ENCODE data around the gene DMD.
"Not testable (repeated sequence)": the region's sequence is repeated elsewhere in the genome, so short reads cannot be mapped to it uniquely, and the experiment has no call there.

Gene DMD

GRCh38 chrX:31546126-31546525 is 1665.2 kb downstream of the DMD start:
- FAIRE-seq (peak; percentile 77), DNase-seq (ENCODE audit: low spot score) (peak; percentile 63)

DNA sequence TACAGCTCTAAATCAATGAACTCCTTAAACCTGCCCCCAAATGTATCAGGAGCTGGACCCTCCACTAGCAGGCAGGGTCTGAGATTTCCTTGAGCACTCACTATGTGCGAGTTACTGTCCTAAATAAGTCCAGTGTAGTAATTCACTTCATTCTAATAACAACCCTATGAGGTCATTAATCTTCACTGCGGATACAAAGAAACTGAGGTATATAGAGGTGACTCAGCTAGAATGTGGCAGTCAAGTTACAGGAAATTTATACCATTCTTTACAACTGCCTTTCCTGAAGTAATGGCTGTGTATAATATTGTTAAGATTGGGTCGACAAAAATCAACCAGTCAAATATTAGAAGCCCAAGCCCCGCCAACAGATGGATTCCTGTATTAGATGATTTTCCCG is 1665.6 kb downstream of the DMD start:
- FAIRE-seq: no peak
- peak; percentile 24 for DNase-seq (ENCODE audit: low spot score)

GRCh38 chrX:31545191-31545590 is 1666.2 kb downstream of the DMD start:
- FAIRE-seq (no peak), DNase-seq (ENCODE audit: low spot score) (no peak)

DNA sequence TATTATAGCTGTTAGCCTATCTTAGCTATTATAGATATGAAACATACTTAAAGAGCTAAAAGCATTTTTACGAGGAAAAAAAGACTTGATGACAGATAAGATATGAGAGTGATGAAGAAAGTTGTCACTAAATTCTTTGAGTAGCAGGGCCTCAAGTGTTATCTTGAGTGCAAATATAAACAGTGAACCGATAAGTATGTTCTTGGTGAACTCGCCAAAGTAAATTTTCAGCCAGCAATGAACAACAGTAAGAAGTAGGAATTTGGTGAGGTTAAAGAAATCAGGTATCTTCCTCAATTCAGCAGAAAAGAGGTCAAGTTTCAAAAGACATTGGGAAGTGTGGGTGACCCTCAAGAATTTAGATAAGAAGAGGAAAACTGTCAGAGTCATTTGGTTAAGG is 1667.7 kb downstream of the DMD start:
- no peak for DNase-seq (ENCODE audit: low spot score)
- no peak for FAIRE-seq

- DNase-seq (ENCODE audit: low spot score) (no peak), FAIRE-seq (no peak)
Observed at GRCh38 chrX:31542566-31542965, 1668.8 kb downstream of the DMD start.

DNA sequence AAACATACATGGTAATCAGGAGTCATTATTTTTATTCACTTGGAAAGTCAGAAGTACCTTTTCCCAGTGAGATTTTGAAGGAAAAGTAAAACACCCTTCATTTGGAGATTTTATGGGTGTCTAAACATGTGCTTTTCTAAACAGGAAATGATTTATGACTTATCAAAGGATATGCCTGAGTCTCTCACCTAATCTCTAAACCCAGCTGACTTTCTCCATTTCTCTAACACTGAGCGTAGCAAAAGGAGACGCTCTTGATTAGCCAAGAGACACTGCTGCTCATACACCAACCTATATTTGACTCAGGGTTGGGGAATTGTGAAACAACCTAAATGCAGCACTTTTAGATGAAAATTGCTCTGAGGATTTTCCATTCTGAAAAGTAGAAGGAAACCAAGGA is 1671.0 kb downstream of the DMD start:
- DNase-seq (ENCODE audit: low spot score) (no peak), FAIRE-seq (no peak)

DNA sequence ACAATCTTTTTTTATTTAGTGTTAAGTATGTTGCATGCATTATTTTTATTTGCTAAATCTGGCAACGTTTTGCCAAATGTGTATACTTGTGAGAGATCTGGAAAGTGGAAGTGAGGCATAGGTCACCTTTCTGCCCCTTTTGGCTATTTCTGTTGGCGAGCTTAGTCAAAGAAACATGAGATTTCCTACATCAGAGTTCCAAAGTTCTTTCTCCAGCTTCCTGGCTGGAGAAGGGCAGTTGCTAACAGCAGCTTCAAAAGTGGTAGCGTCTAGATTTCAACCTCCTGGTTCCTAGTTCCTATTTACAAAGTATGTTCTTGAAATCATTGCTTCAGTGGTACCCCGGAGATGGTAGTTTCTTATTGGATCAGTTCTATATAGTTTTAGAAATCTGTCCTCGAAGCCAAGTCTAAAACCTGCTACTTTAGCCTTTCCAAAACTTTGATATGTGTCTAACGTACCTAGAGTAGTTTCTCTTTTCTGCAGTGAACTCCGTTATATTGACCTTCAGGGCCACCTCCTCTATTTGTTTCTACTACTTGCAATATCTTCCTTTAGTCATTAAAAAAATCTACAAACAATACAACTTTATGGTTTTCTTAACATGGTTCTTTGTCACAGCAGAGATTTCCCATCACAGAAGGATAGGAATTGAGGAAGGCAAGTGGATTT is 1683.8 kb downstream of the DMD start:
- DNase-seq (ENCODE audit: low spot score) (no peak), FAIRE-seq (no peak)

DNA sequence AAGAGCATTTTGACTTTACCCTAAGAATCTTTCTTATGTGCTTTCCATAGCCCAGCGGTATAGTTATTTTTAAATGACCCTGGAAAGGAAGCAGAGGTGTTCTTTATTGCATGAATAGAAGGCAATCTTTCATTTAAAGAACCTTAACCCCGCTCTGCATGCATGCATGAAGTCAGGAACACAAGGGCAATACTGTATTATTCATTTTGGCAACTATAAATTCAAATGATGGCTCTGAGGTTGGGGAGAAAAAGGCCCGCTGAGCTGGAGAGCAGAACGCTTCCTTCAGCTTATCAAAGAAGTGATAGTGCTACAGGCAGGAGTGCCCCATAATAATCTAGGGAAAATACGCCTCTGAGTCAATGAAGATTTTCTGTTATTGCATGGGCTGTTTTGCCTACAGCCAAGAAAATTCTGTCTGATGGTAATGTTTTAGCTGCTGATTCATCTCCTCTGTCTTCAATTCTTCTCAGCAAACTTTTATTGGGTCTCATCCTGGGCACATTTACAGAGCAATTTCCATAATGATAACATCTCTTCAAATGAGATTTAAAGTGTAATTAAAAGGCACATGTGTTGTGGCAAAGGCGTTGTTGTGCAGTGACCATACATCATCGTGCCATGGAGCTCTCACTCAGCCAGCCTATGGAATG is 1687.3 kb downstream of the DMD start:
- FAIRE-seq: no peak

GRCh38 chrX:31522760-31523159 is 1688.6 kb downstream of the DMD start:
- no peak for DNase-seq (ENCODE audit: low spot score)
- FAIRE-seq: no peak

More for the DNA sequence above, 1687.3 kb downstream of the DMD start:
- DNase-seq (ENCODE audit: low spot score): no peak

DNA sequence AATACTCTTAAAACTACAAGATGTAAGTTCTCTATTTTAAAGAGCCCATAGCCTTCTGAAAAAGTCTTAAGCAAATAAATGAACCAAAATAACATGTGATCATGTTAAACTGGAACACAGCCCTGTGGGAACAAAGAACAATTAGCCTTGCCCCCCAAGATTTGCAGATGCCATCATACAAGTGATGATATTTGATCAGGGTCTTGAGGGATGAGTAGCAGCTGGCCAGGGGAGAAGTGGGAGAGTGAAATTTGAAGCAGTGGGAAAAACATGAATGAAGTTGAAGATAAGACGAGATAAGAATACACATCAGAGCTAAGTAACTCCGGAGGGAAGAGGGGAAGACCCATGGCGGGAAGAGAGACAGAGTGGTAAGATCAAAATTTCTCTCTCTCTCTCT is 1689.4 kb downstream of the DMD start:
- FAIRE-seq (no peak), DNase-seq (ENCODE audit: low spot score) (no peak)

GRCh38 chrX:31516527-31516926 is 1694.8 kb downstream of the DMD start:
- FAIRE-seq (no peak), DNase-seq (ENCODE audit: low spot score) (no peak)

DNA sequence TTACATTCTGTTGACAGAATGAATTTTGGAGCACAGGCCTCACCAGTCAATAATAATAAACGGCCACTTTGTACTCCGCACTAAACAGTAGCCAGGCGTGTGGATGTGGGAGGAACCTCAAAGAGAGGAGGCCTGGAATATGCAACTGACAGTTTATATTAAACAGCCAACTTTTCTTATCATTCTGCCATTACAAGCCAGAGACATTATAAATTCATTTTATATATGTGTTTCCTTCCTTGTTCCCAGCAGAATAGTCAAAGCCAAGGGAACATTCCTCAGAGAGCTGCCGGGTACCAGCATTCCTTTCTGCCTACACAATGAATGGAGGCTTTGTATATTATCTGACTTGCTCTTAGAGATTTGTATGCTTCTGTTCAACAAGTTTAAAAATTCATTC is 1703.0 kb downstream of the DMD start:
- FAIRE-seq (no peak), DNase-seq (ENCODE audit: low spot score) (no peak)

- no peak for DNase-seq (ENCODE audit: low spot score)
- no peak for FAIRE-seq
Observed at GRCh38 chrX:31506928-31507327, 1704.4 kb downstream of the DMD start.

- FAIRE-seq: no peak
- DNase-seq (ENCODE audit: low spot score): no peak
Observed at GRCh38 chrX:31506360-31506759, 1705.0 kb downstream of the DMD start.

DNA sequence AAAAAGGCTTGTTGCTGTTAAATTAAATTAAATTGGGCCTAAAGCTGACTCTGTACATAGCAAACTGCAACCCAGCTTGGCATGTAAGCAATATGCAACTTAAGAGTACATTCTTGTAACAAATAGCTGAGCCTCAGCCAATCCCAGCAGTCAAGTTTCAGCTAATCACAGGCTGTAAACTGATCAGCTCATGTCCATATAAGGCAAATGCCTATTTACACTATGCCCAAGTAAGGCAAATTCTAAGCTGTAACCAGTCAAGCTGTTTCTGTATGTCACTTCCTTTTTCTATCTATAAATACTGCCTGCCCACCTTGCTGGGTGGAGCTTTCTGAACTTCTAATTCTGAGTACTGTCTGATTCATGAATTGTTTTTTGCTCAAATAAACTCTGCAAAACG is 1710.4 kb downstream of the DMD start:
- FAIRE-seq (no peak), DNase-seq (ENCODE audit: low spot score) (no peak)

GRCh38 chrX:31499109-31499508 is 1712.2 kb downstream of the DMD start:
- FAIRE-seq (no peak), DNase-seq (ENCODE audit: low spot score) (peak; percentile 13)

DNA sequence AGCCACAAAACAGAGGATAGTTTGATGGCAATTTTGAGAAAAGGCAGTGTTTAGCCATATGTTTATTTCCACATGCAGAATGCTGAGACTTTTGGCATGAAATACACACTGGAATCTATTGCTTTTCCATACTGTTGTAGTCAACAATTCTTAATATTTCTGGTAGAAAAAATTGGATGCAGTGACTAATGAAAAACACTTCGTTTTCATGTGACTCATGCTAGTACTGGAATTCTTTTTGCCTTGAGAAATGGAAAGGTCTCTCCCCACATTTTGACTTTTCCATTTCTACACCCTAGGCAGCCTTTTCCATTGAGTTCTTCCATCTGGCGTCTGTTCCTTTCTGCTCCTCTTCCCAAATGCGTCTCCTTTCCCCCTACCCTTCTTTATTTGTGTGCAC is 1714.3 kb downstream of the DMD start:
- DNase-seq (ENCODE audit: low spot score) (no peak), FAIRE-seq (no peak)

- FAIRE-seq (no peak), DNase-seq (ENCODE audit: low spot score) (no peak)
Observed at GRCh38 chrX:31487951-31488350, 1723.4 kb downstream of the DMD start.

GRCh38 chrX:31483336-31483735 is 1728.0 kb downstream of the DMD start:
- DNase-seq (ENCODE audit: low spot score) (peak; percentile 13), FAIRE-seq (no peak)

DNA sequence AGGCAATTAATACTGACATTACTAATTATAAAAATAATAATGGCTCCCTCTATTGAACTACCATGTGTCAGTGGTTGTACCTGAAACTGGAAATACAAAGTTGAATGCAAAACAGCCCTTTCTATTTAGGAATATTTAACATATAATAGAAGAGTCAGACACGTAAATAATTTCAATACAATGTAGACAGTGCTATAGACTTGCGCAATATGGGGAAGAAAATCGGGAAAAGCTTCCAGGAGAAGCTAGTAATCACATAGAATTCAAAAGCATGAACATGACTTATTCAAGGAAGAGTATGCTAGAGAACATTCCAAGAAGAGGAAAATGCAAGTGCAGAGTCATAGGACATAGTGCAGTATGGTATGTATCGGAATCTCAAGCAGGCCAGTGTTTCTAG is 1730.7 kb downstream of the DMD start:
- DNase-seq (ENCODE audit: low spot score) (no peak), FAIRE-seq (no peak)

GRCh38 chrX:31471229-31471628 is 1740.1 kb downstream of the DMD start:
- no peak for FAIRE-seq
- no peak for DNase-seq (ENCODE audit: low spot score)

DNA sequence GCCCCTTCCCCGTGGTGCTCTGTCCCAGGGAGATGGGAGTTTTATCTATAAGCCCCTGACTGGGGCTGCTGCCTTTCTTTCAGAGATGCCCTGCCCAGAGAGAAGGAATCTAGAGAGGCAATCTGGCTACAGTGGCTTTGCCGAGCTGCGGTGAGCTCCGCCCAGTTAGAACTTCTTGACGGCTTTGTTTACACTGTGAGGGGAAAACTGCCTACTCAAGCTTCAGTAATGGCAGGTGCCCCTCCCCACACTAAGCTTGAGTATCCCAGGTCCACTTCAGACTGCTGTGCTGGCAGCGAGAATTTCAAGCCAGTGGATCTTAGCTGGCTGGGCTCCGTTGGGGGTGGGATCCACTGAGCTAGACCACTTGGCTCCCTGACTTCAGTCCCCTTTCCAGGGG is 1740.6 kb downstream of the DMD start:
- not testable (repeated sequence) for FAIRE-seq

GRCh38 chrX:31464306-31464915 is 1746.9 kb downstream of the DMD start:
- DNase-seq (ENCODE audit: low spot score) (no peak), FAIRE-seq (no peak)

More for the DNA sequence above, 1740.6 kb downstream of the DMD start:
- not testable (repeated sequence) for DNase-seq (ENCODE audit: low spot score)

Measured in RCC 7860 (cell line).